ENCODE data around the gene NDUFV1. TPM values are rescaled to one million over a fixed set of nuclear protein-coding genes. Genes with fewer than 3 reads are reported as not detected.
A peak's percentile ranks its signal among the peaks of the same experiment; 100 is the strongest.

Gene NDUFV1
- polyA plus RNA-seq, 3 donors: 71.6 to 174 (median 72.1) TPM

GRCh38 chr11:67611704-67612587 lies 5.2 kb downstream of the NDUFV1 start:
- H3K27me3 ChIP-seq (ENCODE audit: control insufficient read depth in 2 of 2, insufficient read depth in 2 of 2, low read length in 2 of 2): peaks cover 0 to 14% of the 10 kb centered on the region in 2 donors
- Mint-ChIP-seq H3K27me3 (ENCODE audit: low read depth in 3 of 3) (peaks cover 15 to 18% (median 16%) of the 10 kb centered on the region in 3 donors), H3K4me3 (no peak overlapping the region), H3K9me3 (no peaks in the 10 kb centered on the region), H3K36me3 (peaks cover 41 to 43% of the 10 kb centered on the region in 2 donors), H3K27ac (peak overlapping the region in 3 of 7 donors; percentile 10 to 68 (median 54)), H3K4me1 (peaks cover 26% of the 10 kb centered on the region)
- DNase-seq: no peak
- peaks cover 12% of the 10 kb centered on the region for H3K79me2 ChIP-seq (ENCODE audit: insufficient read depth, low read length)
- H3K4me3 ChIP-seq (replicated peaks in 1 of 3; ENCODE audit: low read depth in 2 of 3, low read length in 3 of 3): no peak overlapping the region
- H3K27ac ChIP-seq (ENCODE audit: low read depth in 1 of 2, low read length in 2 of 2): no peak overlapping the region
- no peak overlapping the region for H3K4me2 ChIP-seq (replicated peaks; ENCODE audit: extremely low read depth, low read length, poor library complexity, severe bottlenecking)
- no peaks in the 10 kb centered on the region for H4K20me1 ChIP-seq (ENCODE audit: insufficient read depth, low read length)
- no peak for TF ChIP-seq CTCF (IDR thresholded peaks at IDR 0.05)
- H3K4me1 ChIP-seq (ENCODE audit: control insufficient read depth in 1 of 2, insufficient read depth in 2 of 2, low read length in 2 of 2): peaks cover 29 to 34% of the 10 kb centered on the region in 2 donors
- no peak overlapping the region for H2AFZ ChIP-seq (ENCODE audit: insufficient read depth, low read depth, low read length, poor library complexity, severe bottlenecking)
- peaks cover 41 to 44% of the 10 kb centered on the region in 2 donors for H3K36me3 ChIP-seq (replicated peaks in 1 of 2; ENCODE audit: control insufficient read depth in 1 of 2, insufficient read depth in 2 of 2, low read length in 2 of 2)
- no peak overlapping the region for H3K9ac ChIP-seq (ENCODE audit: insufficient read depth, low read length, poor library complexity, severe bottlenecking)
- no peaks in the 10 kb centered on the region for H3K9me3 ChIP-seq (replicated peaks in 1 of 2; ENCODE audit: control insufficient read depth in 1 of 2, insufficient read depth in 1 of 2, low read length in 2 of 2)
- WGBS (ENCODE audit: insufficient coverage): 97% methylated on average over 27 of the region's 37 CpGs
- intact Hi-C loops (cut with micrococcal nuclease): no loop called here

- Histone ChIP-seq H3K4me2 (replicated peaks; ENCODE audit: extremely low read depth, low read length, poor library complexity, severe bottlenecking) (no peak overlapping the region), H3K27me3 (ENCODE audit: control insufficient read depth in 2 of 2, insufficient read depth in 2 of 2, low read length in 2 of 2) (peaks cover 0 to 17% of the 10 kb centered on the region in 2 donors), H4K20me1 (ENCODE audit: insufficient read depth, low read length) (no peaks in the 10 kb centered on the region), H3K36me3 (replicated peaks in 1 of 2; ENCODE audit: control insufficient read depth in 1 of 2, insufficient read depth in 2 of 2, low read length in 2 of 2) (peaks cover 41 to 44% of the 10 kb centered on the region in 2 donors), H3K4me3 (replicated peaks in 1 of 3; ENCODE audit: low read depth in 2 of 3, low read length in 3 of 3) (no peak overlapping the region), H3K79me2 (ENCODE audit: insufficient read depth, low read length) (peaks cover 5% of the 10 kb centered on the region), H3K27ac (ENCODE audit: low read depth in 1 of 2, low read length in 2 of 2) (no peak overlapping the region), H3K9ac (ENCODE audit: insufficient read depth, low read length, poor library complexity, severe bottlenecking) (no peak overlapping the region), H2AFZ (ENCODE audit: insufficient read depth, low read depth, low read length, poor library complexity, severe bottlenecking) (no peak overlapping the region), H3K9me3 (replicated peaks in 1 of 2; ENCODE audit: control insufficient read depth in 1 of 2, insufficient read depth in 1 of 2, low read length in 2 of 2) (no peaks in the 10 kb centered on the region), H3K4me1 (ENCODE audit: control insufficient read depth in 1 of 2, insufficient read depth in 2 of 2, low read length in 2 of 2) (peaks cover 21 to 26% of the 10 kb centered on the region in 2 donors)
- Mint-ChIP-seq H3K4me3 (no peak overlapping the region), H3K36me3 (peaks cover 41 to 43% of the 10 kb centered on the region in 2 donors), H3K4me1 (peaks cover 19% of the 10 kb centered on the region), H3K9me3 (no peaks in the 10 kb centered on the region), H3K27ac (peak overlapping the region in 5 of 7 donors; percentile 10 to 95 (median 68)), H3K27me3 (ENCODE audit: low read depth in 3 of 3) (peaks cover 21 to 22% (median 22%) of the 10 kb centered on the region in 3 donors)
- no peak for TF ChIP-seq CTCF (IDR thresholded peaks at IDR 0.05)
- intact Hi-C loops (cut with micrococcal nuclease): no loop called here
- no peak for DNase-seq
- 96% methylated on average over 11 of the region's 13 CpGs for WGBS (ENCODE audit: insufficient coverage)
Observed at GRCh38 chr11:67612751-67613150, 6.0 kb downstream of the NDUFV1 start.
